CD4-positive, alpha-beta T cell (primary cell): Measurements from ENCODE around the gene SPEM1. TPM values are rescaled to one million over a fixed set of nuclear protein-coding genes. Genes with fewer than 3 reads are reported as not detected.

ENCODE experiments used
- total RNA-seq, 174 experiments: library from RNA in 2 of 174; stranded (reverse) in 2 of 174; gene quantifications; one replicate each; pipeline ENCODE4 v1.2.3 and lab custom pipeline; 2021 to 2026

SPEM1 gene
- total RNA-seq, 2 experiments from 2014 or later, result not detected

Other genes starting within 250 kb of the SPEM1 start
- under 1 TPM; 0.64 to 0.85 TPM for gene ASGR1, start 241.0 kb upstream of the SPEM1 start, total RNA-seq
- 10 to 100 TPM; 10.2 to 11.0 TPM for gene DLG4, start 200.5 kb upstream of the SPEM1 start, total RNA-seq
- 100 to 1,000 TPM; 237 to 257 TPM for gene ACADVL, start 200.4 kb upstream of the SPEM1 start, total RNA-seq
- 10 to 100 TPM; 40.9 to 41.3 TPM for gene DVL2, start 185.8 kb upstream of the SPEM1 start, total RNA-seq
- 1 to 10 TPM; 4.5 to 5.1 TPM for gene PHF23, start 180.9 kb upstream of the SPEM1 start, total RNA-seq
- 100 to 1,000 TPM; 182 to 195 TPM for gene GABARAP, start 177.9 kb upstream of the SPEM1 start, total RNA-seq
- 10 to 100 TPM; 79.3 to 80.7 TPM for gene CTDNEP1, start 168.6 kb upstream of the SPEM1 start, total RNA-seq
- gene ELP5, start 168.1 kb upstream of the SPEM1 start, total RNA-seq, result 10 to 100 TPM; 20.1 to 21.3 TPM
- 1 to 10 TPM; 1.1 to 1.2 TPM for gene CLDN7, start 157.8 kb upstream of the SPEM1 start, total RNA-seq
- gene SLC2A4, start 138.6 kb upstream of the SPEM1 start, total RNA-seq, result not detected
- under 1 TPM in 1 of 2 experiments, not detected in 1; 0.56 TPM for gene YBX2, start 125.7 kb upstream of the SPEM1 start, total RNA-seq
- 100 to 1,000 TPM; 471 to 480 TPM for gene EIF5A, start 112.7 kb upstream of the SPEM1 start, total RNA-seq
- gene GPS2, start 105.0 kb upstream of the SPEM1 start, total RNA-seq, result 100 to 1,000 TPM; 122 to 140 TPM
- 10 to 100 TPM; 29.0 to 30.8 TPM for gene NEURL4, start 91.0 kb upstream of the SPEM1 start, total RNA-seq
- 100 to 1,000 TPM; 565 to 575 TPM for gene ACAP1, start 83.8 kb upstream of the SPEM1 start, total RNA-seq
- gene KCTD11, start 68.2 kb upstream of the SPEM1 start, total RNA-seq, result 1 to 10 TPM; 1.3 to 1.6 TPM
- gene TMEM95, start 65.2 kb upstream of the SPEM1 start, total RNA-seq, result not detected
- 10 to 100 TPM; 11.0 to 12.4 TPM for gene TNK1, start 39.2 kb upstream of the SPEM1 start, total RNA-seq
- gene PLSCR3, start 25.8 kb upstream of the SPEM1 start, total RNA-seq, result 10 to 100 TPM; 66.3 to 70.3 TPM
- gene TMEM256, start 16.2 kb upstream of the SPEM1 start, total RNA-seq, result 10 to 100 TPM; 29.0 to 29.4 TPM
- gene NLGN2, start 12.5 kb upstream of the SPEM1 start, total RNA-seq, result 1 to 10 TPM; 7.6 to 8.4 TPM
- gene SPEM2, start 5.3 kb downstream of the SPEM1 start, total RNA-seq, result not detected
- gene SPEM3, start 8.5 kb downstream of the SPEM1 start, total RNA-seq, result not detected
- 1 to 10 TPM; 6.8 to 7.1 TPM for gene TMEM102, start 15.1 kb downstream of the SPEM1 start, total RNA-seq
- gene FGF11, start 19.2 kb downstream of the SPEM1 start, total RNA-seq, result 1 to 10 TPM; 1.5 to 1.7 TPM
- gene CHRNB1, start 24.7 kb downstream of the SPEM1 start, total RNA-seq, result 1 to 10 TPM; 1.6 to 2.2 TPM
- gene ZBTB4, start 59.3 kb downstream of the SPEM1 start, total RNA-seq, result 10 to 100 TPM; 55.1 to 55.6 TPM
- under 1 TPM in 1 of 2 experiments, not detected in 1; 0.17 TPM for gene SLC35G6, start 61.1 kb downstream of the SPEM1 start, total RNA-seq
- 100 to 1,000 TPM; 491 to 501 TPM for gene POLR2A, start 64.0 kb downstream of the SPEM1 start, total RNA-seq
- gene TNFSF12, start 128.7 kb downstream of the SPEM1 start, total RNA-seq, result 10 to 100 TPM; 17.0 to 19.1 TPM
- 1 to 10 TPM; 1.1 to 1.7 TPM for gene TNFSF13, start 138.4 kb downstream of the SPEM1 start, total RNA-seq
- gene SENP3, start 141.6 kb downstream of the SPEM1 start, total RNA-seq, result 10 to 100 TPM; 27.7 to 28.9 TPM
- gene CD68, start 159.3 kb downstream of the SPEM1 start, total RNA-seq, result under 1 TPM; 0.33 to 0.95 TPM
- gene MPDU1, start 163.5 kb downstream of the SPEM1 start, total RNA-seq, result 10 to 100 TPM; 12.0 to 12.9 TPM
- under 1 TPM in 1 of 2 experiments, not detected in 1; 0.30 TPM for gene SOX15, start 169.8 kb downstream of the SPEM1 start, total RNA-seq
- gene FXR2, start 194.6 kb downstream of the SPEM1 start, total RNA-seq, result 10 to 100 TPM; 20.6 to 22.5 TPM
- 10 to 100 TPM; 55.7 to 60.3 TPM for gene SAT2, start 207.5 kb downstream of the SPEM1 start, total RNA-seq
- gene SHBG, start 209.8 kb downstream of the SPEM1 start, total RNA-seq, result not detected
- gene ATP1B2, start 230.6 kb downstream of the SPEM1 start, total RNA-seq, result under 1 TPM; 0.17 to 0.69 TPM